NOMO-1 (cell line): ENCODE measurements around the gene AKR1C4.
"Not testable (repeated sequence)": the region's sequence is repeated elsewhere in the genome, so short reads cannot be mapped to it uniquely, and the experiment has no call there.

Experiments used
- DNase-seq, 2 experiments: peaks; one replicate each; lab custom pipeline; 2025; ENCODE audit not compliant: unreplicated experiment in 2 of 2; lab: John Stamatoyannopoulos, UW

AKR1C4 gene

GRCh38 chr10:5196702-5197113, at the start of gene AKR1C4:
AKR1C4 (plus strand) TSS chr10:5196837; CDS start chr10:5196868, 31 bp downstream.
- DNase-seq, result no peak

- DNase-seq, result no peak
These were observed 49.8 kb upstream of the AKR1C4 start for GRCh38 chr10:5146920-5147254.

GRCh38 chr10:5147255-5147980, 49.2 kb upstream of the AKR1C4 start:
- DNase-seq, result no peak

- no peak for DNase-seq
These were observed 48.5 kb upstream of the AKR1C4 start for GRCh38 chr10:5147981-5148677.

- DNase-seq, result no peak
These were observed 48.0 kb upstream of the AKR1C4 start for GRCh38 chr10:5148678-5149032.

- DNase-seq, result no peak
These were observed 45.6 kb upstream of the AKR1C4 start for GRCh38 chr10:5151076-5151475.

GRCh38 chr10:5155951-5156350, 40.7 kb upstream of the AKR1C4 start:
- no peak for DNase-seq

- DNase-seq, result no peak
These were observed 39.1 kb upstream of the AKR1C4 start for GRCh38 chr10:5157501-5157900.

- DNase-seq, result peak; percentile 21 to 88
These were observed 37.5 kb upstream of the AKR1C4 start for GRCh38 chr10:5159126-5159525.

GRCh38 chr10:5163487-5163886, 33.1 kb upstream of the AKR1C4 start:
- no peak for DNase-seq

- no peak for DNase-seq
These were observed 30.9 kb upstream of the AKR1C4 start for GRCh38 chr10:5165738-5166137.

GRCh38 chr10:5168897-5169420, 27.7 kb upstream of the AKR1C4 start:
- no peak for DNase-seq

GRCh38 chr10:5175581-5175980, 21.1 kb upstream of the AKR1C4 start:
- not testable (repeated sequence) for DNase-seq

GRCh38 chr10:5180503-5180902, 16.1 kb upstream of the AKR1C4 start:
- DNase-seq, result not testable (repeated sequence)

GRCh38 chr10:5183923-5184322, 12.7 kb upstream of the AKR1C4 start:
- no peak for DNase-seq

- DNase-seq, result no peak
These were observed 11.5 kb upstream of the AKR1C4 start, which contains the start of gene AKR1C8 for GRCh38 chr10:5184987-5185775. AKR1C8 (minus strand) TSS chr10:5185150; CDS start chr10:5185104, 46 bp downstream.

GRCh38 chr10:5187867-5188266, 8.8 kb upstream of the AKR1C4 start:
- no peak for DNase-seq

- DNase-seq, result no peak
These were observed 8.3 kb upstream of the AKR1C4 start for GRCh38 chr10:5188358-5188757.

GRCh38 chr10:5194431-5194830, 2.2 kb upstream of the AKR1C4 start:
- no peak for DNase-seq

- no peak for DNase-seq
These were observed 786 bp upstream of the AKR1C4 start for GRCh38 chr10:5195727-5196374.

GRCh38 chr10:5198386-5198785, 1.7 kb downstream of the AKR1C4 start:
- DNase-seq, result no peak
